Omental fat pad (tissue), 4 donors: Measurements from ENCODE around the gene SH3TC2. TPM values are rescaled to one million over a fixed set of nuclear protein-coding genes. Genes with fewer than 3 reads are reported as not detected.

Experiments
- ATAC-seq: fragments of 150-250 bp; one replicate; pipeline ENCODE4 v1.9.1; 2016; ENCODE audit warnings: mild to moderate bottlenecking, moderate library complexity; ENCODE audit not compliant: low FRiP score
- DNase-seq: peaks from one replicate; pipeline ENCODE4 v3.0.0-alpha.2; 2019; ENCODE audit warnings: low spot score
- total RNA-seq, 4 donors: library from RNA; depleted of rRNA; stranded (reverse); fragments of >200 nt; gene quantifications; one replicate each; pipeline ENCODE4 v1.1.0, GENCODE V29; 2016
- TF ChIP-seq, protein P1 (sequence below), 3 donors: fragments of 450-650 bp; IDR thresholded peaks; one replicate each; pipeline ENCODE4 v1.5.1; 2016 to 2017; ENCODE audit warnings: antibody characterized with exemption in 3 of 3, mild to moderate bottlenecking in 3 of 3, moderate library complexity in 2 of 3

The SH3TC2 gene
- total RNA-seq, 4 donors from 2014 or later, result 0.69 to 8.4 (median 2.1) TPM

DNA sequence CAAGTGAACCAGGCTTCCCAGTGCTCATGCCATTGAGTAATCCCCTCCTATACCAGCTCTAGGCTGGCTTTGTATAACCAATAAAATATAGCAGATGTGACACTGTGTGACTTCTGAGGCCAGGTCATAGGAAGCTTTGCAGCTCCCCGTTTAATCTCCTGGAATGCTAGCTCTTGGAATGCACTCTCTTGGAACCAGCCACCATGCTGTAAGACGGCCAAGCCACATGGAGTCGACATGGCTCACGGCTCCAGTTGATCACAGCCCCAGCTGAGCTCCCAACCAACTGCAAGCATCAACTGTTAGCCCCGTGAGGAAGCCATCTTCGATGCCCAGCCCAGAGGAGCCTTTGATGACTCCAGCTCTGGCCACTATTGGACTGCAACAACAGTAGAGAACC, 74.5 kb downstream of the SH3TC2 start:
- TF ChIP-seq, protein P1, sequence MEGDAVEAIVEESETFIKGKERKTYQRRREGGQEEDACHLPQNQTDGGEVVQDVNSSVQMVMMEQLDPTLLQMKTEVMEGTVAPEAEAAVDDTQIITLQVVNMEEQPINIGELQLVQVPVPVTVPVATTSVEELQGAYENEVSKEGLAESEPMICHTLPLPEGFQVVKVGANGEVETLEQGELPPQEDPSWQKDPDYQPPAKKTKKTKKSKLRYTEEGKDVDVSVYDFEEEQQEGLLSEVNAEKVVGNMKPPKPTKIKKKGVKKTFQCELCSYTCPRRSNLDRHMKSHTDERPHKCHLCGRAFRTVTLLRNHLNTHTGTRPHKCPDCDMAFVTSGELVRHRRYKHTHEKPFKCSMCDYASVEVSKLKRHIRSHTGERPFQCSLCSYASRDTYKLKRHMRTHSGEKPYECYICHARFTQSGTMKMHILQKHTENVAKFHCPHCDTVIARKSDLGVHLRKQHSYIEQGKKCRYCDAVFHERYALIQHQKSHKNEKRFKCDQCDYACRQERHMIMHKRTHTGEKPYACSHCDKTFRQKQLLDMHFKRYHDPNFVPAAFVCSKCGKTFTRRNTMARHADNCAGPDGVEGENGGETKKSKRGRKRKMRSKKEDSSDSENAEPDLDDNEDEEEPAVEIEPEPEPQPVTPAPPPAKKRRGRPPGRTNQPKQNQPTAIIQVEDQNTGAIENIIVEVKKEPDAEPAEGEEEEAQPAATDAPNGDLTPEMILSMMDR (IDR thresholded peaks at IDR 0.05), result no peak
- DNase-seq, result no peak
- no peak for ATAC-seq

DNA sequence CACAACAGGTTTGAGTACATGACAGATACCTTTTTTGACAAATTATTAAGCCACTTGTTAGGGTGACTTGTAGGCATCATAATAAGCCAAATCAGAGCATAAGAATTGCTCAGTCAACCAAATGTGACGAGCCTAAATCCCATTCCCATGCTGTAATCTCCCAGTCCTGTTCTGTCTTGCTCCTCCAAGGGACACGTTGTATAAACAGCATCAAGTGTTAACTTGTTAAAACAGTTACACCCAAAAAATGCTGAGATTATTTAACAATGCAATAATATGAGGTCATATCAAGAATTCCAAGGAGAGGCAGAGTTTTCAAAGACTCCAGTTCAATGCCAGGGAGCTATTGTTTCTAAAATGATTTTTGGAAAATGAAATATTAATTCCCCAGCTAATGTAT, 76.2 kb downstream of the SH3TC2 start:
- DNase-seq (no peak), ATAC-seq (no peak)
- TF ChIP-seq, protein P1 (IDR thresholded peaks at IDR 0.05), result no peak

DNA sequence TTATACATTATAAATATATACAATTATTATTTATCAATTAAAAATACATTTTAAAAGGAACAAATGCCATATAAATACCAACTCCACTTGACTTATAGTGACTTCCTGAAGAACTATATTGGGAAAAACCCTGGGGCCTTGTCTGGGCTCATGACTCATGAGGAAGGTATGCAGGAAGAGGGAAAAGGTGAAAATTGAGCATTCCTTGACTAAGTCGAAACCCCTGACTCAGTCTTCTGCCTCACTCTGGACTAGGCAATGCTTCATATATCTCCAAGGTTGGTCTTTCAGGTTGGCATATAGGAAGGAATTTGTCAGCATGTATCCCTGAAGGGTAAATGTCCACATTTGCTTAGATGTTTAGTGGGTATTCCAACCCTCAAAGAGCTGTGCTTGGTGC, 78.5 kb downstream of the SH3TC2 start:
- ATAC-seq, result no peak

DNA sequence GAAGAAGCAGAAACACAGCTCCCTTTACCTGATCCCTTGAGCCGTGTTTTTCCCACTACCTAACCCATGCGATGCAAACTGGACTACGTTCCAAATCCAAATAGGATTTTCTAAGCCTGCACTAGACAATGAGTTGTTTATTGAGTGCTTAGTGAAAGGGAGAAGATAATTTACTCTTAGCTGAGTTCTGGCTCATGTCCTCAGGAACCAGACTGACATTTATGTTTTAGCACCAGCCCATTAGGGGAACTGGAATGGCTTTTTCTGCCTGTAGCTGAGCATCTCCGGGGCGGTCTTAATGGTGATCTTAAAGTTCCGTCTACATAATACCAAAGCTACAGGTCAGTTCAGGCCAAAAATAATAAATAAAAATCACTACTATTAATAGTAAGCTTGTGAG, 81.5 kb downstream of the SH3TC2 start:
- DNase-seq (no peak), ATAC-seq (no peak)
- TF ChIP-seq, protein P1 (IDR thresholded peaks at IDR 0.05), result no peak

More for the DNA sequence above, 78.5 kb downstream of the SH3TC2 start:
- TF ChIP-seq, protein P1 (IDR thresholded peaks at IDR 0.05), result no peak
- DNase-seq, result no peak

DNA sequence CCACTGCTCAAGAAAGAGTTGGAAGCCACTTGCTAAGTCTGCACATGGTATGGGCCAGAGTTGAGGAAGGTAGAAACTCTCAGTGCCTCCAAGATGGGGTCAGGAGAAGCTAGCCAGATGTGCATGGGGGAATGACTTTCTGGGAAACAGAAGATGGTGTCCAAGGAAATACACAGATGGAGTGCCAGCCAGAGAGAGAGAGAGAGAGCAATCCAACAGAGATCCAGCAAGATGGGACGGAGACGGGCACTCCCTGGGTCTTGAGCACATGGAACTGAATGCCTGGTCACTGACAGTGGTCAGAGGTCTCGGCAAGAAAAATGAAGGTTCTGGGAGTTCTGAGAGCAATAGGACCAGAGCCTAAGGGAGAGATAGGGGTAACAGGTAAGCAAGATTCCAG, 82.1 kb downstream of the SH3TC2 start:
- ATAC-seq (no peak), DNase-seq (no peak)
- TF ChIP-seq, protein P1 (IDR thresholded peaks at IDR 0.05), result no peak

DNA sequence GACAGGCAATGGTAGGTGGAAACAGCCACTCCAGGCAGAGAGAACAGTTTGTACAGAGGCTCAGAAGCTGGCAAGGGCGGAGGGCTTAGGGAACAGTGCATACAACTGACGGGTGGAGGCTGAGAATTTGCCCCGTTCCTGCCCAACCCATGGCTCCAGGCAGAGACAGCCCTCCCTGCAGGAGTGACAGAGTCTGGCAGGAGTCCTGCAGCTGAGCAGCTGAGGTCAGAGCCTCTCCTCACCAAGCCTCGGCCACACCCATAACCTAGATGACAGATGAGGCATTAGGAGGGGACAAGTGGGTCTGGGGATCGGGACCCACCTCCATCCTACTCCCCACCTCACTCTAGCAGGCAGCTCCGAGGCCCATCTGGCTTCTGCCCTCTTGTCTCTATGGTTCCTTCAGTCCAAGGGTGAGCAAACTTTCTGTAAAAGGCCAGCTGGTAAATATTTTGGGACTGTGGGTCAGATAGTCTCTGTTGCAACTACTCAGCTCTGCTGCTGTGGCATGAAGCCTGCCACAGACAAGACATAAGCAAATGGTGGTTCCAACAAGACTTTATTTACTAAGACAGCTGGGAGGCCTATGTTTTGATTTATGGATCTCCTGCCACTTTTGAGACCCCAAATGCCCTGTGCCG, 83.7 kb downstream of the SH3TC2 start:
- ATAC-seq (peak; percentile 71), DNase-seq (no peak)
- TF ChIP-seq, protein P1 (IDR thresholded peaks at IDR 0.05), result no peak

DNA sequence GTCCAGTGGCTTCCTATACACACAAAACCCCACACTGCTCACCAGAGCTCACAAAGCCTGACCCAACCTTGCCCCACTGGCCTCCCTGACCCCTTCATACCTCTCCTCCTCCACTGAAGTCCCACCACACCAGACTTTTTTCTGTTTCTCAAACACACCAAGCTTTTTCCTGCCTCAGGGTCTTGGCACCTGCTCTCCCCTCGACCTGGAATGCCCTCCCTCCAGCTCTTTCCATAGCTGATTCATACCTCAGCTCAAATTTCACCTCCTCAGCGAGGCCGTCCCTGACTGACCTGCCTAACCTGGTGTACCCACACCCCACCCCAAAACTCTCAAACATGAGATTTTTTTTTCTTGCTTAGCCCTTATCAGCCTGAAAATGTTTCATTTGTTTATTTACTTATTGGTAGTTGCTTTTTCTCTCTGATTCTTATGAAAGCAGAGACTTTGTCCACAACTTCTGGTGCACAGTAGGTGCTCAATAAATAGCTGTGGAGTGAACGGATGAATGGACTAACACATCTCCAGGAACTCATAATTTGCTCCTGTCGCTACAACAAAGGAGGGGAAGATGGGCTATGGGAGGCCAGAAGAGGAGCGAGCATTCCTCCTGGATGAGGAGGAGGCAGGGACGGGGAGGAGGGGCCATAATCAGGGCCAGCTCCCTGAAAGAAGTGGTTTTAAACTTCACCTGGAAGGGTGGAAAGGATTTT, 84.3 kb downstream of the SH3TC2 start:
- TF ChIP-seq, protein P1 (IDR thresholded peaks at IDR 0.05), result no peak
- DNase-seq (no peak), ATAC-seq (peak; percentile 56)
